Esophagus muscularis mucosa (tissue), 4 donors: ENCODE measurements around the gene MRPS26. TPM values are rescaled to one million over a fixed set of nuclear protein-coding genes. Genes with fewer than 3 reads are reported as not detected.
"Not testable (repeated sequence)": the region's sequence is repeated elsewhere in the genome, so short reads cannot be mapped to it uniquely, and the experiment has no call there.

Source experiments
- DNase-seq: peaks from one replicate; pipeline ENCODE4 v3.0.0-alpha.2; 2017; ENCODE audit errors: extremely low spot score
- H3K27ac ChIP-seq, 4 donors: fragments of 200-600 bp; sonication (generic); replicated peaks in 1 of 4; 1 replicate in 3 of 4; 2 replicates in 1 of 4; pipeline ENCODE4 v1.5.1; 2016 to 2019; ENCODE audit warnings: mild to moderate bottlenecking in 1 of 4
- H3K27me3 ChIP-seq, 4 donors: fragments of 200-600 bp; sonication (generic); one replicate each; pipeline versions ENCODE4 v1.5.1 to v1.6.0; 2016 to 2019
- H3K36me3 ChIP-seq, 4 donors: fragments of 200-600 bp; sonication (generic); one replicate each; pipeline ENCODE4 v1.5.1; 2016 to 2019
- H3K4me1 ChIP-seq, 4 donors: fragments of 200-600 bp; sonication (generic); one replicate each; pipeline ENCODE4 v1.5.1; 2016 to 2019
- H3K4me3 ChIP-seq, 4 donors: fragments of 200-600 bp; sonication (generic); 1 replicate in 2 of 4; 2 replicates in 2 of 4; pipeline ENCODE4 v1.5.1; 2016 to 2019; ENCODE audit warnings: mild to moderate bottlenecking in 4 of 4, moderate library complexity in 1 of 4
- H3K9me3 ChIP-seq, 4 donors: fragments of 200-600 bp; sonication (generic); 1 replicate in 3 of 4; 2 replicates in 1 of 4; pipeline ENCODE4 v1.5.1; 2016 to 2019
- CTCF ChIP-seq, 3 experiments: fragments of 200-600 bp in 2 of 3; fragments of 450-650 bp in 1 of 3; sonication (generic) in 2 of 3; IDR thresholded peaks; one replicate each; pipeline ENCODE4 v1.5.1; 2017 to 2019; ENCODE audit warnings: antibody characterized with exemption in 3 of 3, mild to moderate bottlenecking in 2 of 3, moderate library complexity in 1 of 3
- EP300 ChIP-seq: sonication (generic); formaldehyde crosslinking; IDR thresholded peaks from one replicate; pipeline ENCODE4 v1.6.1; 2017; ENCODE audit warnings: antibody characterized with exemption
- POLR2A ChIP-seq: fragments of 450-650 bp; IDR thresholded peaks from one replicate; pipeline ENCODE4 v1.6.1; 2017; ENCODE audit warnings: antibody characterized with exemption, moderate library complexity, mild to moderate bottlenecking, low read depth
- POLR2AphosphoS5 ChIP-seq, 2 donors: sonication (generic); formaldehyde crosslinking; IDR thresholded peaks; one replicate each; pipeline ENCODE4 v1.6.1; 2017; ENCODE audit warnings: antibody characterized with exemption in 2 of 2
- WGBS: methylation state at CpG from one replicate; pipeline ENCODE4 v1.1.5; 2018; 5-methylcytosine and 5-hydroxymethylcytosine counted together
- intact Hi-C: fragments of 100-400 bp; cut with DNase I; formaldehyde crosslinking; loops from one replicate; pipeline ENCODE4 v1.15.1; 2023
- total RNA-seq, 4 donors: library from RNA; depleted of rRNA; stranded (reverse); fragments of >200 nt; gene quantifications; one replicate each; pipeline versions ENCODE4 v1.1.0 to v1.2.1, GENCODE V29; 2016

MRPS26 gene
- total RNA-seq, 4 donors from 2014 or later = 52.3 to 90.7 (median 71.5) TPM

- TF ChIP-seq POLR2AphosphoS5 (IDR thresholded peaks at IDR 0.05) (no peak), POLR2A (no peak), CTCF (IDR thresholded peaks at IDR 0.05) (no peak)
- Histone ChIP-seq H3K4me1 (peaks cover 27 to 40% (median 37%) of the 10 kb centered on the region in 4 donors), H3K27ac (peak overlapping the region; percentile 90 to 95 (median 92)), H3K4me3 (peak overlapping the region; percentile 87 to 99 (median 92)), H3K9me3 (no peaks in the 10 kb centered on the region), H3K36me3 (peaks cover 10 to 31% (median 24%) of the 10 kb centered on the region in 4 donors), H3K27me3 (no peaks in the 10 kb centered on the region)
- 50% methylated on average over 32 of the region's 39 CpGs for WGBS
- intact Hi-C loops = no loop called here
- no peak for DNase-seq
These were observed 1.0 kb downstream of the MRPS26 start for GRCh38 chr20:3046677-3047462.

GRCh38 chr20:3047486-3048419, 1.9 kb downstream of the MRPS26 start:
- TF ChIP-seq POLR2A (no peak), CTCF (IDR thresholded peaks at IDR 0.05) (no peak), POLR2AphosphoS5 (IDR thresholded peaks at IDR 0.05) (no peak), EP300 (no peak)
- DNase-seq = no peak
- 78% methylated on average over 13 of the region's 14 CpGs for WGBS
- Histone ChIP-seq H3K27me3 (no peaks in the 10 kb centered on the region), H3K36me3 (peaks cover 10 to 29% (median 24%) of the 10 kb centered on the region in 4 donors), H3K9me3 (no peaks in the 10 kb centered on the region), H3K4me3 (peak overlapping the region in 2 of 4 donors; percentile 95 to 99), H3K27ac (no peak overlapping the region), H3K4me1 (peaks cover 20 to 33% (median 29%) of the 10 kb centered on the region in 4 donors)
- intact Hi-C loops = no loop called here

GRCh38 chr20:3051385-3052019, 5.7 kb downstream of the MRPS26 start:
- 76% methylated on average over 7 of the region's 7 CpGs for WGBS
- Histone ChIP-seq H3K27ac (no peak overlapping the region), H3K27me3 (no peaks in the 10 kb centered on the region), H3K36me3 (peaks cover 10 to 29% (median 24%) of the 10 kb centered on the region in 4 donors), H3K9me3 (no peaks in the 10 kb centered on the region), H3K4me1 (peaks cover 12 to 17% (median 14%) of the 10 kb centered on the region in 4 donors), H3K4me3 (no peak overlapping the region)
- intact Hi-C loops = no loop called here
- no peak for DNase-seq
- TF ChIP-seq CTCF (IDR thresholded peaks at IDR 0.05) (peak in 1 of 3 experiments; percentile 3), EP300 (no peak)

- WGBS = 100% methylated on average over 2 of the region's 3 CpGs
- DNase-seq = no peak
- no peak overlapping the region for H3K27ac ChIP-seq
- H3K4me1 ChIP-seq = no peaks in the 10 kb centered on the region
- TF ChIP-seq CTCF (IDR thresholded peaks at IDR 0.05) (no peak), EP300 (no peak), POLR2A (no peak), POLR2AphosphoS5 (IDR thresholded peaks at IDR 0.05) (no peak)
- no peaks in the 10 kb centered on the region for H3K27me3 ChIP-seq
- no peak overlapping the region for H3K4me3 ChIP-seq
- H3K9me3 ChIP-seq = no peaks in the 10 kb centered on the region
- no peaks in the 10 kb centered on the region for H3K36me3 ChIP-seq
- intact Hi-C loops = no loop called here
These were observed 13.6 kb downstream of the MRPS26 start for GRCh38 chr20:3059489-3059888.

- H3K27me3 ChIP-seq, H3K27ac ChIP-seq, H3K9me3 ChIP-seq, H3K4me1 ChIP-seq, DNase-seq, H3K4me3 ChIP-seq, intact Hi-C loops, H3K36me3 ChIP-seq: not testable (repeated sequence)
- 97% methylated on average over 6 of the region's 6 CpGs for WGBS
These were observed 18.3 kb downstream of the MRPS26 start for GRCh38 chr20:3064119-3064518.
